Neural progenitor cell (in vitro differentiated cells): ENCODE results near the gene SPSB1. TPM values are rescaled to one million over a fixed set of nuclear protein-coding genes. Genes with fewer than 3 reads are reported as not detected.

Experiments used
- DNase-seq: peaks from one replicate; pipeline ENCODE4 v3.0.0-alpha.2; 2016; ENCODE audit warnings: low spot score
- H2AFZ ChIP-seq: fragments of 200-600 bp; sonication (generic); replicated peaks from 2 replicates; pipeline ENCODE4 v1.6.1; 2016; ENCODE audit warnings: antibody characterized with exemption
- H3F3A ChIP-seq: fragments of 200-600 bp; sonication (generic); 2 replicates; pipeline ENCODE4 v1.6.1; 2016; ENCODE audit warnings: antibody characterized with exemption, low read depth
- H3K27ac ChIP-seq: fragments of 200-600 bp; sonication (generic); 2 replicates; pipeline ENCODE4 v1.5.1; 2016; ENCODE audit warnings: mild to moderate bottlenecking
- H3K27me3 ChIP-seq: fragments of 200-600 bp; sonication (generic); 2 replicates; pipeline ENCODE4 v1.6.1; 2016; ENCODE audit warnings: mild to moderate bottlenecking, moderate library complexity
- H3K36me3 ChIP-seq: fragments of 200-600 bp; sonication (generic); 2 replicates; pipeline ENCODE4 v1.5.1; 2016
- H3K4me1 ChIP-seq: fragments of 200-600 bp; sonication (generic); 2 replicates; pipeline ENCODE4 v1.6.1; 2016; ENCODE audit warnings: mixed run types
- H3K4me2 ChIP-seq: fragments of 200-600 bp; sonication (generic); 2 replicates; pipeline ENCODE4 v1.6.1; 2016
- H3K4me3 ChIP-seq: fragments of 200-600 bp; sonication (generic); 2 replicates; pipeline ENCODE4 v1.5.1; 2016
- H3K79me2 ChIP-seq: fragments of 200-600 bp; sonication (generic); 2 replicates; pipeline ENCODE4 v1.6.1; 2016; ENCODE audit warnings: low read depth
- H3K9ac ChIP-seq: fragments of 200-600 bp; sonication (generic); 2 replicates; pipeline ENCODE4 v1.6.1; 2016
- H3K9me3 ChIP-seq: fragments of 200-600 bp; sonication (generic); 2 replicates; pipeline ENCODE4 v1.5.1; 2016; ENCODE audit warnings: low read depth
- H4K20me1 ChIP-seq: fragments of 200-600 bp; sonication (generic); 2 replicates; pipeline ENCODE4 v1.6.1; 2016; ENCODE audit warnings: low read depth
- H3K27ac Mint-ChIP-seq: 3 replicates; pipeline ENCODE4 v1.8.0; 2021; ENCODE audit warnings: mixed read lengths
- H3K27me3 Mint-ChIP-seq: 2 replicates; pipeline ENCODE4 v1.8.0; 2022; ENCODE audit warnings: low read depth, mild to moderate bottlenecking, inconsistent platforms, moderate library complexity, mixed read lengths; ENCODE audit not compliant: insufficient read depth
- H3K36me3 Mint-ChIP-seq: 3 replicates; pipeline ENCODE4 v1.8.0; 2021; ENCODE audit warnings: mixed read lengths
- H3K4me1 Mint-ChIP-seq: 3 replicates; pipeline ENCODE4 v1.8.0; 2021; ENCODE audit warnings: mixed read lengths
- H3K4me3 Mint-ChIP-seq: 3 replicates; pipeline ENCODE4 v1.8.0; 2021; ENCODE audit warnings: mild to moderate bottlenecking, moderate library complexity, mixed read lengths
- H3K9me3 Mint-ChIP-seq: 3 replicates; pipeline ENCODE4 v1.8.0; 2020; ENCODE audit warnings: mixed read lengths
- EZH2 ChIP-seq: fragments of 200-600 bp; sonication (generic); IDR thresholded peaks from 2 replicates; pipeline ENCODE4 v1.6.1; 2017; ENCODE audit warnings: antibody characterized with exemption, mild to moderate bottlenecking, moderate library complexity
- EZH2phosphoT487 ChIP-seq: fragments of 200-600 bp; sonication (generic); IDR thresholded peaks from 2 replicates; pipeline ENCODE4 v1.6.1; 2017; ENCODE audit warnings: antibody characterized with exemption
- total RNA-seq: library from RNA; depleted of rRNA; stranded (reverse); fragments of >200 nt; gene quantifications from 2 replicates; pipeline ENCODE4 v1.2.3, GENCODE V29; 2015; ENCODE audit warnings: low replicate concordance
- TF ChIP-seq, protein P1 (sequence below): fragments of 200-600 bp; sonication (generic); IDR thresholded peaks from 2 replicates; pipeline ENCODE4 v1.5.1; 2017; ENCODE audit warnings: antibody characterized with exemption, mild to moderate bottlenecking

Gene SPSB1
- total RNA-seq, 1 donor from 2014 or later, result 2.8 TPM

DNA sequence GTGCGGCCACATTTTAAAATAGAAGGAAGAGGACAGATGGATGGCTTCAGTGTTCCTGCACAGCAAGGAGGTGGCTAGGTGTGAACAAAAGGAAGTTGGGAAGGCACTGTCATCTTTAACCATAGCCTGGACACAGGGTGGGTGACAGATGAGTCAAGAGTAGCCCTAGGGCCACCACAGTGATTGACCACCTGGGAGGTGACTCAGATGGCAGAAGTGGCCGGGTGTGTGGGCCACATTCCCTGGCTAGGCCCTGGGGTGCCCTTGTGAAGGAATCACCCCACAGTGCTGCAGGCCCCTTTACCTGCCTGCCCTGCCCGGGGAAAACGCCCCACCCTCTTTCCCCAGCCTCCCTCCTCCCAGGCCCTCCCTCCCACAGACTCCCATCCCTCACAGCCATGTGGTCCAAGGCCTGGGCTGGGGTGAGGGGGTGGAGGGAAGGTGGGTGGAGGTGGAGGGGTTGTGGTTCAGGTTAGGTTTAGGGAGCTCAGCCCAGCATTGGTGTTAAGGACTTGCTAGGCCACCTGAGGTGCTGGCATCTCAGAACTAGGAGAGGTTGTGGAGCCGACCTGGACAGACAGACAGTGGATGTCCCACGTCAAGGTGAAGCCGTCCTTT lies 59.1 kb downstream of the SPSB1 start:
- Histone ChIP-seq H3K4me3 (no peak overlapping the region), H3K79me2 (no peaks in the 10 kb centered on the region), H4K20me1 (no peaks in the 10 kb centered on the region), H3K9me3 (no peaks in the 10 kb centered on the region), H3K27me3 (no peaks in the 10 kb centered on the region), H3K36me3 (no peaks in the 10 kb centered on the region), H3K9ac (no peak overlapping the region), H3K27ac (no peak overlapping the region), H3K4me2 (no peak overlapping the region), H3F3A (no peaks in the 10 kb centered on the region), H2AFZ (no peak overlapping the region), H3K4me1 (peaks cover 6% of the 10 kb centered on the region)
- no peak overlapping the region for H3K27ac Mint-ChIP-seq
- peaks cover 22% of the 10 kb centered on the region for H3K4me1 Mint-ChIP-seq
- H3K9me3 Mint-ChIP-seq, result no peaks in the 10 kb centered on the region
- H3K4me3 Mint-ChIP-seq, result no peak overlapping the region
- H3K27me3 Mint-ChIP-seq, result peaks cover 5% of the 10 kb centered on the region
- TF ChIP-seq EZH2phosphoT487 (no peak), EZH2 (no peak)
- TF ChIP-seq, protein P1, sequence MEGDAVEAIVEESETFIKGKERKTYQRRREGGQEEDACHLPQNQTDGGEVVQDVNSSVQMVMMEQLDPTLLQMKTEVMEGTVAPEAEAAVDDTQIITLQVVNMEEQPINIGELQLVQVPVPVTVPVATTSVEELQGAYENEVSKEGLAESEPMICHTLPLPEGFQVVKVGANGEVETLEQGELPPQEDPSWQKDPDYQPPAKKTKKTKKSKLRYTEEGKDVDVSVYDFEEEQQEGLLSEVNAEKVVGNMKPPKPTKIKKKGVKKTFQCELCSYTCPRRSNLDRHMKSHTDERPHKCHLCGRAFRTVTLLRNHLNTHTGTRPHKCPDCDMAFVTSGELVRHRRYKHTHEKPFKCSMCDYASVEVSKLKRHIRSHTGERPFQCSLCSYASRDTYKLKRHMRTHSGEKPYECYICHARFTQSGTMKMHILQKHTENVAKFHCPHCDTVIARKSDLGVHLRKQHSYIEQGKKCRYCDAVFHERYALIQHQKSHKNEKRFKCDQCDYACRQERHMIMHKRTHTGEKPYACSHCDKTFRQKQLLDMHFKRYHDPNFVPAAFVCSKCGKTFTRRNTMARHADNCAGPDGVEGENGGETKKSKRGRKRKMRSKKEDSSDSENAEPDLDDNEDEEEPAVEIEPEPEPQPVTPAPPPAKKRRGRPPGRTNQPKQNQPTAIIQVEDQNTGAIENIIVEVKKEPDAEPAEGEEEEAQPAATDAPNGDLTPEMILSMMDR, result no peak
- DNase-seq, result no peak
- H3K36me3 Mint-ChIP-seq, result no peaks in the 10 kb centered on the region

DNA sequence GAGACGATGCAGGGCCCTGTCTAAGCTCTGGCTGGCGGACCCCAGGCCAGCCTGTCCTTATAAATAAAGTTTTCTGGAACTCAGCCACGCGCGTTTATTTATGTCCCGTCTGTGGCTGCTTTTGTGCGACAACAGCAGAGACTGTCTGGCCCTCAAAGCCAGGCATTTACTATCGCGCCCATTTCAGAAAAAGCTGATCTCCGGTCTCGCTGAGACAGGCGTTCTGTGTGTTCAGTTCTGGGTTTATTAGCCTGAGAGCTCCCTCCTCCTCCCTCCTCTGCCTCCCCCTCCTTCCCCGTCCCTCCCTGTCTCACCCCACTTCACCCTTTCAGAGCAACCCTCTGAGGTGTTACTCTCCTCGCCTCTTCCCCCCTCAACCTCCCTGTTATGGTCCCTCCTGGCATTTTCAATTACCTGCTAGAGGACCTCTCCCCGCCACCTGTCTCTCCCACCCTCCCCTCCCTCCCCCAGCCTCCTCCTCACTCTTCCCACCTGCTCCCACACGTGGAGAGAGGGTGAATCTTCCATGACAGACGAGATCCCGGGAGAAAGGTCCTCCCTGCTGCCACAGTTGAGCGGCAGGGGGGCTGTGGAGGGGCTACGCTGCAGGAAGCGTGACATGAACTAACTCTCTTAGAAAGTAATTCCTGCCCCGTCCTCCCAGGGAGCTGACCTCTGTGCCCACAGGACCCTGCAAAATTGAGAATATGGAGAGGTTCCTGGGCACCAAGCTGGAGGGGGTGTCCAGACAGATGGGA lies 59.9 kb downstream of the SPSB1 start:
- H3K4me1 Mint-ChIP-seq, result peaks cover 16% of the 10 kb centered on the region
- Histone ChIP-seq H3K4me1 (peaks cover 6% of the 10 kb centered on the region), H4K20me1 (no peaks in the 10 kb centered on the region), H3K4me3 (no peak overlapping the region), H2AFZ (no peak overlapping the region), H3K79me2 (no peaks in the 10 kb centered on the region), H3K27ac (no peak overlapping the region), H3K36me3 (no peaks in the 10 kb centered on the region), H3K9ac (no peak overlapping the region), H3K27me3 (no peaks in the 10 kb centered on the region), H3K4me2 (no peak overlapping the region), H3F3A (no peaks in the 10 kb centered on the region), H3K9me3 (no peaks in the 10 kb centered on the region)
- H3K27ac Mint-ChIP-seq, result no peak overlapping the region
- TF ChIP-seq EZH2phosphoT487 (no peak), EZH2 (no peak)
- TF ChIP-seq, protein P1, result peak; percentile 43
- H3K27me3 Mint-ChIP-seq, result peaks cover 5% of the 10 kb centered on the region
- DNase-seq, result peak; percentile 50
- H3K4me3 Mint-ChIP-seq, result no peak overlapping the region
- H3K36me3 Mint-ChIP-seq, result no peaks in the 10 kb centered on the region
- H3K9me3 Mint-ChIP-seq, result no peaks in the 10 kb centered on the region

DNA sequence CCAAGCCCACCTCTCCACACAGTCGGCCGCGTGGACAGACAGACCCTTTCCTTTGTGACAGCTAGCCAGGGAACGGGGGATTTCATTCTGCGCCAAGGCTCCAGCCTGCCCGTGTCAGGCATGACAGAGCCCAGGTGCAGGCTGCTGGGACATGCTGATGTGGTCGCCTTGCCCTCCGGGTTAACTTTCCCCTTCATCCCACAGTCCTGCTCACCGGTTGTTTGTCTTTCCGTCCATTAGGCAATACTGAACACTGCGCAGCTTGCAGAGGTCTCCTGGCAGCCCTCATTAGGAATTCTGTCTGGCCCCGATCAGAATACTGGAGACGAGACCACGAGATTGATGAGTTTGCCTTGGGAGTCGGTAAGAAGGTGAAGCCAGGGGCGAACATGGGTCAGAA lies 62.8 kb downstream of the SPSB1 start:
- Histone ChIP-seq H3K27me3 (no peaks in the 10 kb centered on the region), H3F3A (no peaks in the 10 kb centered on the region), H3K4me3 (no peak overlapping the region), H3K36me3 (no peaks in the 10 kb centered on the region), H2AFZ (no peak overlapping the region), H3K79me2 (no peaks in the 10 kb centered on the region), H3K4me2 (no peak overlapping the region), H3K27ac (no peak overlapping the region), H4K20me1 (no peaks in the 10 kb centered on the region), H3K9ac (no peak overlapping the region), H3K9me3 (no peaks in the 10 kb centered on the region), H3K4me1 (peaks cover 6% of the 10 kb centered on the region)
- Mint-ChIP-seq H3K4me3 (no peak overlapping the region), H3K4me1 (peaks cover 12% of the 10 kb centered on the region), H3K27me3 (peaks cover 5% of the 10 kb centered on the region), H3K27ac (no peak overlapping the region), H3K9me3 (no peaks in the 10 kb centered on the region), H3K36me3 (peaks cover 1% of the 10 kb centered on the region)
- TF ChIP-seq, protein P1, result no peak
- no peak for TF ChIP-seq EZH2
- TF ChIP-seq EZH2phosphoT487, result no peak
- no peak for DNase-seq
